Measurements from ENCODE around the gene CPT1B.

CPT1B gene

GRCh38 chr22:50600538-50600937, 22.3 kb upstream of the CPT1B start, which contains the start of gene MAPK8IP2:
Gene MAPK8IP2 (plus strand): TSS chr22:50600793. CDS start chr22:50600819, 26 bp downstream.
- Histone ChIP-seq H3K4me1 (ENCODE audit: control insufficient read depth, low read depth, low read length) (no peaks in the 10 kb centered on the region), H3K36me3 (ENCODE audit: control insufficient read depth, low read depth, low read length) (no peaks in the 10 kb centered on the region), H3K4me3 (ENCODE audit: low read length) (peak within 1 kb of the TSS; percentile 42), H3K27ac (ENCODE audit: low read length) (no peak within 1 kb of the TSS), H3K9ac (ENCODE audit: low read length) (no peak within 1 kb of the TSS), H3K9me3 (ENCODE audit: control insufficient read depth, low read depth, low read length) (no peaks in the 10 kb centered on the region), H3K27me3 (ENCODE audit: control insufficient read depth, insufficient read depth, low read length) (peaks cover 40% of the 10 kb centered on the region)

- no peak overlapping the region for H3K9ac ChIP-seq (ENCODE audit: low read length)
- peak overlapping the region; percentile 13 for H3K4me3 ChIP-seq (ENCODE audit: low read length)
- peaks cover 40% of the 10 kb centered on the region for H3K27me3 ChIP-seq (ENCODE audit: control insufficient read depth, insufficient read depth, low read length)
- no peaks in the 10 kb centered on the region for H3K4me1 ChIP-seq (ENCODE audit: control insufficient read depth, low read depth, low read length)
- H3K27ac ChIP-seq (ENCODE audit: low read length), result no peak overlapping the region
- no peaks in the 10 kb centered on the region for H3K36me3 ChIP-seq (ENCODE audit: control insufficient read depth, low read depth, low read length)
- no peaks in the 10 kb centered on the region for H3K9me3 ChIP-seq (ENCODE audit: control insufficient read depth, low read depth, low read length)
Observed at GRCh38 chr22:50599816-50600455, 21.7 kb upstream of the CPT1B start.

- no peaks in the 10 kb centered on the region for H3K4me1 ChIP-seq (ENCODE audit: control insufficient read depth, low read depth, low read length)
- H3K9me3 ChIP-seq (ENCODE audit: control insufficient read depth, low read depth, low read length), result no peaks in the 10 kb centered on the region
- peaks cover 32% of the 10 kb centered on the region for H3K27me3 ChIP-seq (ENCODE audit: control insufficient read depth, insufficient read depth, low read length)
- H3K4me3 ChIP-seq (ENCODE audit: low read length), result no peak overlapping the region
- H3K9ac ChIP-seq (ENCODE audit: low read length), result no peak overlapping the region
- H3K36me3 ChIP-seq (ENCODE audit: control insufficient read depth, low read depth, low read length), result no peaks in the 10 kb centered on the region
- no peak overlapping the region for H3K27ac ChIP-seq (ENCODE audit: low read length)
Observed at GRCh38 chr22:50597097-50597496, 18.9 kb upstream of the CPT1B start.

- peaks cover 20% of the 10 kb centered on the region for H3K27me3 ChIP-seq (ENCODE audit: control insufficient read depth, insufficient read depth, low read length)
- no peaks in the 10 kb centered on the region for H3K36me3 ChIP-seq (ENCODE audit: control insufficient read depth, low read depth, low read length)
- no peaks in the 10 kb centered on the region for H3K9me3 ChIP-seq (ENCODE audit: control insufficient read depth, low read depth, low read length)
- no peak overlapping the region for H3K4me3 ChIP-seq (ENCODE audit: low read length)
- no peak overlapping the region for H3K27ac ChIP-seq (ENCODE audit: low read length)
- H3K9ac ChIP-seq (ENCODE audit: low read length), result no peak overlapping the region
- no peaks in the 10 kb centered on the region for H3K4me1 ChIP-seq (ENCODE audit: control insufficient read depth, low read depth, low read length)
Observed at GRCh38 chr22:50595189-50595588, 17.0 kb upstream of the CPT1B start.

GRCh38 chr22:50587407-50587806, 9.2 kb upstream of the CPT1B start:
- peaks cover 5% of the 10 kb centered on the region for H3K4me1 ChIP-seq (ENCODE audit: control insufficient read depth, low read depth, low read length)
- H3K9ac ChIP-seq (ENCODE audit: low read length), result no peak overlapping the region
- H3K4me3 ChIP-seq (ENCODE audit: low read length), result no peak overlapping the region
- H3K27me3 ChIP-seq (ENCODE audit: control insufficient read depth, insufficient read depth, low read length), result no peaks in the 10 kb centered on the region
- no peak overlapping the region for H3K27ac ChIP-seq (ENCODE audit: low read length)
- no peaks in the 10 kb centered on the region for H3K36me3 ChIP-seq (ENCODE audit: control insufficient read depth, low read depth, low read length)
- no peaks in the 10 kb centered on the region for H3K9me3 ChIP-seq (ENCODE audit: control insufficient read depth, low read depth, low read length)

GRCh38 chr22:50586416-50586815, 8.2 kb upstream of the CPT1B start:
- Histone ChIP-seq H3K4me1 (ENCODE audit: control insufficient read depth, low read depth, low read length) (peaks cover 5% of the 10 kb centered on the region), H3K36me3 (ENCODE audit: control insufficient read depth, low read depth, low read length) (no peaks in the 10 kb centered on the region), H3K27ac (ENCODE audit: low read length) (no peak overlapping the region), H3K9me3 (ENCODE audit: control insufficient read depth, low read depth, low read length) (no peaks in the 10 kb centered on the region), H3K4me3 (ENCODE audit: low read length) (no peak overlapping the region), H3K9ac (ENCODE audit: low read length) (no peak overlapping the region), H3K27me3 (ENCODE audit: control insufficient read depth, insufficient read depth, low read length) (no peaks in the 10 kb centered on the region)

GRCh38 chr22:50585781-50586180, 7.6 kb upstream of the CPT1B start:
- Histone ChIP-seq H3K9me3 (ENCODE audit: control insufficient read depth, low read depth, low read length) (no peaks in the 10 kb centered on the region), H3K9ac (ENCODE audit: low read length) (no peak overlapping the region), H3K27me3 (ENCODE audit: control insufficient read depth, insufficient read depth, low read length) (no peaks in the 10 kb centered on the region), H3K4me1 (ENCODE audit: control insufficient read depth, low read depth, low read length) (peaks cover 5% of the 10 kb centered on the region), H3K27ac (ENCODE audit: low read length) (no peak overlapping the region), H3K4me3 (ENCODE audit: low read length) (no peak overlapping the region), H3K36me3 (ENCODE audit: control insufficient read depth, low read depth, low read length) (no peaks in the 10 kb centered on the region)

- no peak overlapping the region for H3K4me3 ChIP-seq (ENCODE audit: low read length)
- H3K27ac ChIP-seq (ENCODE audit: low read length), result no peak overlapping the region
- no peaks in the 10 kb centered on the region for H3K36me3 ChIP-seq (ENCODE audit: control insufficient read depth, low read depth, low read length)
- H3K9ac ChIP-seq (ENCODE audit: low read length), result no peak overlapping the region
- no peaks in the 10 kb centered on the region for H3K27me3 ChIP-seq (ENCODE audit: control insufficient read depth, insufficient read depth, low read length)
- H3K4me1 ChIP-seq (ENCODE audit: control insufficient read depth, low read depth, low read length), result peaks cover 5% of the 10 kb centered on the region
- no peaks in the 10 kb centered on the region for H3K9me3 ChIP-seq (ENCODE audit: control insufficient read depth, low read depth, low read length)
Observed at GRCh38 chr22:50585238-50585637, 7.0 kb upstream of the CPT1B start.

- Histone ChIP-seq H3K27ac (ENCODE audit: low read length) (no peak overlapping the region), H3K4me3 (ENCODE audit: low read length) (peak overlapping the region; percentile 92), H3K36me3 (ENCODE audit: control insufficient read depth, low read depth, low read length) (peaks cover 4% of the 10 kb centered on the region), H3K27me3 (ENCODE audit: control insufficient read depth, insufficient read depth, low read length) (no peaks in the 10 kb centered on the region), H3K4me1 (ENCODE audit: control insufficient read depth, low read depth, low read length) (peaks cover 5% of the 10 kb centered on the region), H3K9ac (ENCODE audit: low read length) (no peak overlapping the region), H3K9me3 (ENCODE audit: control insufficient read depth, low read depth, low read length) (no peaks in the 10 kb centered on the region)
Observed at GRCh38 chr22:50584106-50585096, 6.2 kb upstream of the CPT1B start.

GRCh38 chr22:50583294-50583861, 5.2 kb upstream of the CPT1B start:
- H3K4me1 ChIP-seq (ENCODE audit: control insufficient read depth, low read depth, low read length), result peaks cover 5% of the 10 kb centered on the region
- H3K9ac ChIP-seq (ENCODE audit: low read length), result peak overlapping the region; percentile 77
- no peak overlapping the region for H3K27ac ChIP-seq (ENCODE audit: low read length)
- H3K27me3 ChIP-seq (ENCODE audit: control insufficient read depth, insufficient read depth, low read length), result no peaks in the 10 kb centered on the region
- peak overlapping the region; percentile 92 for H3K4me3 ChIP-seq (ENCODE audit: low read length)
- no peaks in the 10 kb centered on the region for H3K9me3 ChIP-seq (ENCODE audit: control insufficient read depth, low read depth, low read length)
- H3K36me3 ChIP-seq (ENCODE audit: control insufficient read depth, low read depth, low read length), result peaks cover 7% of the 10 kb centered on the region

- Histone ChIP-seq H3K4me3 (ENCODE audit: low read length) (peak within 1 kb of the TSS; percentile 92), H3K9me3 (ENCODE audit: control insufficient read depth, low read depth, low read length) (no peaks in the 10 kb centered on the region), H3K27me3 (ENCODE audit: control insufficient read depth, insufficient read depth, low read length) (no peaks in the 10 kb centered on the region), H3K36me3 (ENCODE audit: control insufficient read depth, low read depth, low read length) (peaks cover 7% of the 10 kb centered on the region), H3K4me1 (ENCODE audit: control insufficient read depth, low read depth, low read length) (peaks cover 5% of the 10 kb centered on the region), H3K9ac (ENCODE audit: low read length) (peak within 1 kb of the TSS; percentile 77), H3K27ac (ENCODE audit: low read length) (peak within 1 kb of the TSS; percentile 88)
Observed at GRCh38 chr22:50582493-50583293, 4.5 kb upstream of the CPT1B start, which contains the start of gene CHKB. Gene CHKB (minus strand): TSS chr22:50582849. CDS start chr22:50582781, 68 bp downstream.

All from iPS-18a (cell line).